ENCODE measurements around the gene ADAM19.
A peak's percentile ranks its signal among the peaks of the same experiment; 100 is the strongest.
"Not testable (repeated sequence)": the region's sequence is repeated elsewhere in the genome, so short reads cannot be mapped to it uniquely, and the experiment has no call there.

The ADAM19 gene

DNA sequence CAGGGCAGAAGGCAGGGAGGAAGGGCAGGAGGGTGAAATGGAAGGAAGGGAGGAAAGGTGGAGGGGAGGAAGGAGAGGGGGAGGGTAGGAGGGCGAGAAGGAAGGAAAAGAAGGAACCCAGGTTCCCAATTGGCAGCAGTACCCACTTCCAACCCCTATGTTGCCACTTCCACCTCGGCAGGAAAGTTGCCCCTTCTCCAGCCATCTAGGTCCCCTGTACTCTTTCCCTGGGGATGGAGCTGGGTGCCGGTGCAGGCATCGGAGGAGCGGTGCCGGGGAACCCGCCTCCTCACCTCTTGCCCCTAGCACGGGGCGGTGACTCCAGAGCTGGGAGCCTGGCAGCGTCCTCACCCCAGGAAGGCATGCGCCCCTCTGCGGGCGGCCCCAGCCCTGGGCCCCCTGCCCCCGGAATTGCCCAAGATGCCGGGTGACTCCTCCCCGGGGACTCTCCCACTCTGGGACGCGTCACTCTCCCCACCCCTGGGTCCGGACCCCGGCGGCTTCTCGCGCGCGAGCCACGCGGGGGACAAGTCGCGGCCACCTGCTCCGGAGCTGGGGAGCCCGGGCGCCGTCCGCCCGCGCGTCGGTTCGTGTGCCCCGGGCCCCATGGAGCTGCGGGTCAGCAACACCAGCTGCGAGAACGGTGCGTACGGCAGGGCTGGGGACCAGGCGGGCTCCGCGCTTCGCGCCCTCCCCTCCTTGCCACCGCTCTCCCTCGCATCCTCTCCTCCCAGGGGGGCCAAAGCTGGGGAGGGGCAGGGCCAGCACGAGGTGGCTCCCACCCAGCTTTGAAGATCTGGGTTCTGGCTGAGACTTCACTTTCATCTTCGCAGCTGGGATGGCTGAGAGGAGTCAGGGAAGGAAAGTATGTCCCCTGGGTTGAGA lies 115.6 kb downstream of the ADAM19 start, which contains the start of gene NIPAL4:
TSS of gene NIPAL4 (plus strand) at position 499 of the 885 bp plus-strand sequence. CDS start at position 607, 108 bp downstream.
- peak in 2 of 3 experiments; percentile 30 to 32 for DNase-seq

DNA sequence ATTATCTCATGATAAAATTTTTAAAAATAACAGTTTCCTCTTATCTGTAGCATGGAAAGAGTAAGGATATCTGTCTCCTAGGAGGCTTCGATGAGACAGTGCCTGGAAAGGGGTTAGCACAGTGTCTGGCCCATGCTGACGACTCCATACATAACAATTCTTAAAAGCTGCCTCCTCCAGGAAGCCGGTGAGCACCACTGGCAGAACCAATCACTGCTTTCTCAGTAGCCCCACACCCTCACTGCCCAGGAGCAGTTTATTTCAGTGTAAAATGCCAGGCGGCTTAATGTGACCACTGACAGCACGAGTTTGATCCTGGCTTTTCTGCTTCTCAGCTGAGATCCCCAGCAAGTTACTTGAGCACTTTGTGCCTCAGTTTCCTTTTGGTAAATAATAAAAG lies 116.7 kb downstream of the ADAM19 start:
- DNase-seq, result no peak

DNA sequence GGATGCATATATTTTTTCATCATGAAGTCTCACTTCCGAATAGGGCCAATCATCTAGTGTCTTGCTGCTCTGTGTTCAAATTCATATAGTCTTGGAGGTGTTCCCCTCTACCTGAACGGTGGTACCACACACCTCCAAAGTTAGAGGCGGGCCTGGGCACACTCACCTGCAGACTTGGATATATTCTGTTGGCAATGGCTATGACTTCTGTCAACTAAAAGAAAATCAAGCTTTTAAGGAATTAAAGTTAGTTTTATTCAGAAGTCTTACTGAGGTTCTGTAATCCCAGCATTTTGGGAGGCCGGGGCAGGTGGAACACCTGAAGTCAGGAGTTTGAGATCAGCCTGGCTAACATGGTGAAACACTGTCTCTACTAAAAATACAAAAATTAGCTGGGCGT lies 118.2 kb downstream of the ADAM19 start:
- DNase-seq, result no peak

DNA sequence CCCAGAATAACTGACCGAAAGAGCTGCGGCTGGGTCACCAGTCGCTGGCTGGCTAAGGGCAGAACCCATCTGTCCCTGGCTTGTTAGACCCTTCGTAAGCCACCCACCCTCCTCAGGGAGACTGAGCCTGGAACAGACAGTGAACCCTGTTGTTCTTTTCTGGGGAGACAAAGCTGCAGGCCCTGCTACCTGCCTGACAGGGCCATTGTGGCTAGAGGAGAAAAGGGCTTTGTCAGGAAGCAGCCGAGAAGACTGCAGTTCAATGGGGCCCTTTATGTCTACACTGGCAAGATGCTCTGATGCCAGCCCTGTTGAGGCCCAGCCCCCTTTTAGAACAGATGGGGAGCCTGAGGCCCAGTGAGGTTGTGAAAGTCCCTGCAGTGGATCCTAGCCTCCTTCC lies 119.3 kb downstream of the ADAM19 start:
- no peak for DNase-seq

DNA sequence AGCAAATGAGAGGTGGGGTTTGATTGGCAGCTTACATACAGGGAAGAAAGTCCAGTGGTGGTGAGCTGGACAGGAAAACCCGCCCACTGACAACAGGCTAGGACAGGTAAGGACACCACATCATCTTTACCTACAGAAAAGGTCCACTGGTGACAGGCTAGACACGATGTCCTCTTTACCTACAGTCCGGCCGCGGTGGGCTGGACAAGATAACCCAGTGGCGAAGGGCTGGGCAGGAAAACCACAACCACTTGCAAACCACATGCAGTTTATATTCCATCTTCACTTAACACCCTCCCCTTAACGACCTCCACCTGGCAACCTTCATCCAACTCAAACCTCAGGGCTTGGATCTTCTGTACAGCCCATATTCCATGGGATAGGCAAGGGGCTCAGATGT lies 120.5 kb downstream of the ADAM19 start:
- DNase-seq, result no peak

DNA sequence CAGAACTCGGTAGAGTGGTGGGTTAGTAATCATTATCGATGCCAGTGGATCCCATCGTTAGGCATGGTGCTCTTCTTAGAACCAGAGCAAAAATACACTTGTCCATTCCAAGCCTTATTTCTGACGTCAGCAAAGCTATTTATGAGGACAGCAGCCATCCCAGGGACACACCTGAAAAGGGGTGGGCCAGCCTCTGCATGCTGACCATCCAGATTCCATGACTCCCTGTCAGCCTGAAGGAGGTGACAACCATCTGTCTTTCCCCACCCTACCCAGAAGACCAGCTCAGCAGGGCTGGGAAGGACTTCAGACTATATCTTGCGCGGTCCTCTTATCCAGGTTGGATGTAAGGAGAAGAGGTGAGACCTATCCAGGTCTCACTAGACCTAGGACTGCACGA lies 121.3 kb downstream of the ADAM19 start:
- DNase-seq, result no peak

DNA sequence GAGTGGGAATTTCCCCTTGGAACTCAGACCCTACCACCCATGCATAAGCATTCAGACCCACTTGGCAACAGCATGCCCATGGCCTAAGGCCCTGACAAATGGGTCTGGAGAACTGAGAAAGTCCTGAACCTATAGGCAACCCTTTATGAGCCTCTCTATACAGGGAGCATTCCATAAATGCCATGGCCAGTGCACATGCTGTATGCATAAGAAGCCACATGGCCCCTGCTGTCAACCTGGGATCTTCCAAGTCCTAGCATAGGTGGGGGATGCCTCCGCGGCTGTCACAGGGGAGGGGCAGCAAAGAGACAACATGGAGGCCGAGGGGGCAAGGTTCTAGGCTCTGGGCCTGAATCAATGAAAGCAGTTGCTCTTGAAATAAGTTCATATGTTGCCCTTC lies 123.8 kb downstream of the ADAM19 start:
- no peak for DNase-seq

DNA sequence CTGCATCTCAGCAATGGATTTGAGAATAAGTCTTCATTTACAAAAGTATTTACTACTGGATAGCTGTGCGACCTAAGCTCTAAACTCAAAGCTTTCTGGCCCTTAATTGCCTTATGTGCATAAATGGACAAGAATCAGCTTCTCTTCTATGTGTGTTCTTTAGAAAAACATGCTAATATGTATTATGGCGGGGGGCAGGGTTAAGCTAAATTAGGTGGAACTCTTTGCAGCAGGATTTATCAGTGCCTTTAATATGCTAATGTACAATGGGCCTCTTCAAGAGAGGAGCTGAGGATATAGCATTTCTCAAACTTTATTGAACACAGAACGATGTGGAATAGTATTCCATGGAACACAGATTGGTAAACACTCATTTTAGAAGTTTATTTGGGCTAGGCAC lies 125.6 kb downstream of the ADAM19 start:
- DNase-seq, result no peak

DNA sequence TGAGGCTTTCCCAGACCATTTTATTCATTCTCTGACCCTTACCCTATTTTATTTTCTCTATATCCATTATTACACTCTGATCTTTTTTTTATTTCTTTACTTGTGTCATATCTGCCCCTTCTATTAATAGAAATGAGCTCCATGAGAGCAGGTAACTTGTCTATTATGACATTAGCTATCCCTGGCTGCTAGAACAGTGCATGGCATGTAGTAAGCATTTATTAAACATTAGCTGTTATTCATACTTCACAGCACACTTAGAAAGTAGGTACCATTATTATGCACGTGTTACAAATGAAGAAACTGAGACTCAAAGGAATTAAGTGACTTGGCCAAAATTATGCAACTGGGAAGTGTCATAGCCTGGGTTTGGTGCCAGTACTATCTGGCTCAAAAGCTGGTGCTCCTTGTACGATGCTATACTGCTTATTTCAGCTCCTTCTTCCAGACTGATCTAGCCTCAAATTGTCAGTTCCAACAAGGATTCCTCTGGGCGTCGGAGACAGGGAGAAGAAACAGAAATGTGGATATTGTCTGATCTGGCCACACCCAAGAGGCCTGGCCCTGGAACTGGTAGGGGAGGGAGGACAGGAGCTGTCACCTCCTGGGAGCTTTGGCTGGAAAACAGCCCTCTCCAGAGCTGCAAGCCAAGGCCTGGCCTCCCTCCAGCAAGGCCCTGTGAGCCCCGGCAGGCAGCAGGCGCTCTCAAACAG lies 126.4 kb downstream of the ADAM19 start:
- DNase-seq, result no peak

DNA sequence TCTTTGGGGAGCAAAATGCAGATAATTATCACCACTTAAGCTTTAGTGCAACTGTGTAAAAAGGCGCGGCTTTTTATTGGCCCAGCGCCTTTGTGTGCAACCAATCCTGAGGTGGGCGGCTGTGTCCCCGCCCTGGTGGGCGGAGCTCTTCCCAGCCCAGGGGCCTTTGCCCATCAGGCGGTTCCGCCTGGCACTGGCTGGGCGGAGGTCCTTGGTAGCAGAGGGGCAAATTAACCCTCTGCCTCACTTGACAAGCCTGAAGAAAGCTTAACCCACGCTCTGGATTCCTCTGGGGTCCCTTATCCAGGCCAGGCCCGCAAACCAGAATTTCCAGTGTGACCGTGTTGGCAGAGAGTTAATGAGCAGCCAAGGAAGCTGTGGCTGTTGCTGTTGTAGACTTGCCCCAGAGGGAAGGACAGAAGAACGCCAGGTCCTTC lies 128.4 kb downstream of the ADAM19 start:
- peak in 1 of 3 experiments; percentile 15 for DNase-seq

DNA sequence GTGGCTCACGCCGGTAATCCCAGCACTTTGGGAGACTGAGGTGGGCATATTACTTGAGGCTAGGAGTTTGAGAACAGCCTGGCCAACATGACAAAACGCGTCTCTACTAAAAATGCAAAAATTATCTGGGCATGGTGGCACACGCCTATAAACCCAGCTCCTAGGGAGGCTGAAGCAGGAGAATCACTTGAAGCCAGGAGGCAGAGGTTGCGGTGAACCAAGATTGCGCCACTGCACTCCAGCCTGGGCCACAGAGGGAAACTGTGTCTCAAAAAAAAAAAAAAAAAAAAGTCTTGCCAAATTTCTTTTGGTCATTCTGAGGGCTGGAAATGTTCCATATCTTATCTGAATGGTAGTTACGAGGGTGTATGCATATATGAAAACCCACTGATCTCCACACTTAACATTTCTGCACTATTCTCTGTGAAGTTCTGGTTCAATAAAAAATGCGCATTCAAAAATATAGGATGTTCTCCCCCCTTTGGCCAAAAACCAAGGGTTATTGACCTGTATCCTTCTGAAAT lies 129.1 kb downstream of the ADAM19 start:
- no peak for DNase-seq

DNA sequence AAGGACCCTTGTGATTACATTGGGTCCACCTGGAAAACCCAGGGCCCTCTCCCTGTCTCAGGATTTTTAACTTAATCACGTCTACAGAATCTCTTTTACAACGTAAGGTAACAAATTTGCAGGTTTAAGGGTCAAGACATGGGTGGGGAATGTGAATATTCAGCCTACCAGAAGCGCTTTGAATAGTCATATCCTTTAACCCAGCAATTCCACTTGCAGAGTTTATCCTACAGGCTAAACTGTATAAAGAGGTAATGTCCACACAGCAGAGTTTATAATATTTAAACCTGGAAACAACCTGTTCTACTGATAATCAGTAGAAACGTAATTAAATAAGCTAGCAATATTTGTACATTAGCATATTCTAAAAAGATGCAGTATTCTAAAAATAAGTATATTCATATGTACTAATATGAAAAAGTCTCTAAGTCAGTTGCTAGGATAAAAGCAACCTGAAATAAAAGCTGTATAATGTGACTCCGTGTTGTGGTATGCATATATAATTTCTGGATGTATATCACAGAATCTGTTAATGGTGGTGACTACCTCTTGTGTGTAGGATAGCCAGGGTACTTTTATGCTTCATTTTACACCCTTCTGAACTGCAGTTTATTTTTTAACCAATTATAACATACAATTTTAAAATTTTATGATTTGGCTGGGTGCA lies 129.7 kb downstream of the ADAM19 start:
- DNase-seq, result no peak

DNA sequence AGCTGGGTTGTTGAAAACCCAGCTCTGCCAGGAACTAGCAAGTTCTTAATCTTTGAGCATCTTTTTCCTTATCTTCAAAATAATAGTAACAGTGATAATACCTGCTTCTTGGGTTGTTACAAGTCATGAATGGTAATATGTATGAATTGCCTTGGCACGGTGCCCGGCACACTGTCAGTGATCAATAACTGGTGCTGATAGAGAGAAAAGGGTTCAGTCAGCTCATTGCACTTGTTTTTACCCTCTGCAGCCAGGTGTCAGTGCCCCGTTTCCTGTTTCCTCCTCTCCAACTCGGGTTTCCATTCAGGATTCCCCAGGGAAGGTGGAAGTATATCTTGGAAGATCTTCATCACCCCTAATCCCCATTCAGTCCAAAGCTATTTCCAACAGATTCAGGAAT lies 131.4 kb downstream of the ADAM19 start:
- peak in 2 of 3 experiments; percentile 41 to 69 for DNase-seq

DNA sequence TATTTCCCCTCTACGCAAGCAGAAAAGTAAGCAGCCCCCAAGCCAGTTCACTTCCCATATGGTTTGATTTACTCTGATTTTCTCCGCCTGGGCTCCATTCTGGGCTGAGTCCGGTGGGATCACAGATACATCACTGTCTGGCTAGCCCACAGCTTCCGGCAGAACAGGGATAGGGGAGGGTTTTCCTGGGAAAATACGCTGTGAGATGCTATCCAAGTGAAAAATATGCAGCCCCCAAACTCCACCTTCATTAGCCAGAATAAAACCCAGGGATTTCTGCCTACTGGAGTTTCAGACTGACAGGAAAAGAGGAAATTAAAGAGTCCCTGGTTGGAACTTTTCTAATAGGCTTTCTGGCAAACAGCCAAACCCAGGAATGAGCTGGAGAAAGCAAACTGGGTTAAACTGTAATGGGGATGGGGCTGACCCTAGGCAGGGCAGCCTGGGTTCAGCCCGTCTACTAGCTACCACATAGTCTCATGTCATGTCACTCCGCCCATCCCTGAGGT lies 132.5 kb downstream of the ADAM19 start:
- DNase-seq, result no peak

DNA sequence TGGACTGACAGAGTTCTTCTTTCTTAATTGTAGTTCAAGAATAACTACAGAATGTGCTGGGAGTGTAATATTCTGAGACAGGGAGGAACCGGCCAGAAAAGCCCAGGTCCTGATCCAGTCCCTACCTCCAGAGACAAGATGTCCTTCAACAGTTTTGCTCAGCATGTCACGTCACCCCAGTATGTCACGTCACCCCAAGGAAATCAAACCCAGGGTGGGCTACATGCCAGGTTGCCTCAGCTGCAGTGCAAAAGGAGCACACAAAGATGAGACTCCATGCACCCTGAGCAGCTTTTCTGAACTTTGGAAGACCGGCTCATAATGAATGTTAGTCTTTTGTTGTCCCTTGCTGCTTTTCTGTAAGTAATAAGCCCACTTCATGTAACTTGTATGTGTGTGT lies 141.5 kb downstream of the ADAM19 start:
- no peak for DNase-seq

DNA sequence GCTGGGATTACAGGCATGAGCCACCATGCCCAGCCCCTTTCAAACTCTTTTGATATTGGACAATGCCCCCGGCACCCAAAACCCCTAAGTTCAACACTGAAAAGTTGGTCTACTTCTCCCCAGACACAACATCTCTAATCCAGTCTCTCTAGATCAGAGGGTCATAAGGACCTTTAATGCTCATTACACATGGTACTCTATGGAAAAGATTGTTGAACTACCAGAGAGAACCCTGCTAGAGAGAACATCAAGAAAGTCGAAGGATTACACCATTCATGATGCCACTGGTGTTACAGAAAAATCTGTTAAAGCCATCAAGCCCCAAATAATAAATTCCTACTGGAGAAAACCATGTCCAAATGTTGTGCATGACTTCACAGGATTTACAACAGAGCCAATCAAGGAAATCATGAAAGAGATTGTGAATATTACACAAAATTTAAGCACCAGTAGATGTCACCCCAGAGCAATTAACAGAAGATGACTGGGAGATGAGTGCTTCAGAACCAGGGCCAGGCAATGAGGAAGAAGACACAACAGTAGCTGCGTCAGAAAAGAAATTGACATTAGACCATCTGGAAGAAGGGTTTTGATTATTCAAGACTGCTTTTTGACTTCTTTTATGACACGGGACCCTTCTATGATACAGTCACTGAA lies 143.9 kb downstream of the ADAM19 start:
- peak; percentile 6 to 71 (median 54) for DNase-seq

DNA sequence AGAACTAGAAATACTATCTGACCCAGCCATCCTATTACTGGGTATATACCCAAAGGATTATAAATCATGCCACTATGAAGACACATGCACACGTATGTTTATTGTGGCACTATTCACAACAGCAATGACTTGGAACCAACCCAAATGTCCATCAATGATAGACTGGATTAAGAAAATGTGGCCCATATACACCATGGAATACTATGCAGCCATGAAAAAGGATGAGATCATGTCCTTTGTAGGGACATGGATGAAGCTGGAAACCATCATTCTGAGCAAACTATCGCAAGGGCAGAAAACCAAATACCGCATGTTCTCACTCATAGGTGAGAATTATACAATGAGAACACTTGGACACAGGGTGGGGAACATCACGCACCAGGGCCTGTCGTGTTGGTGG lies 145.7 kb downstream of the ADAM19 start:
- not testable (repeated sequence) for DNase-seq
